ENCODE measurements around the gene HRAS.
A peak's percentile ranks its signal among the peaks of the same experiment; 100 is the strongest.

Gene HRAS

GRCh38 chr11:506995-507726 lies 28.2 kb downstream of the HRAS start, which contains the start of gene RNH1:
Gene RNH1, minus strand, starts transcription at chr11:507242. Its CDS starts 5,080 bp downstream, at chr11:502162.
- H3K4me3 ChIP-seq (ENCODE audit: low read depth, low read length), result peak within 1 kb of the TSS; percentile 97
- ChIA-PET POLR2A (interaction anchor here (0.6 to 0.9 kb wide), 6 partner anchors 11 to 297 kb away, joined by 3 to 5 read pairs (median 4); no protein-coding TSS in a partner anchor), CTCF (interaction anchor here (0.6 to 4.4 kb wide), 3 partner anchors 11 to 59 kb away, joined by 3 to 57 read pairs (median 11); no protein-coding TSS in a partner anchor)
- TF ChIP-seq CTCF (IDR thresholded peaks at IDR 0.05; ENCODE audit: insufficient read depth, low read length, missing control alignments), result no peak
- peak; percentile 49 for DNase-seq (ENCODE audit: low read depth, low spot score)

GRCh38 chr11:506238-506994 lies 29.0 kb downstream of the HRAS start:
- peak overlapping the region; percentile 97 for H3K4me3 ChIP-seq (ENCODE audit: low read depth, low read length)
- DNase-seq (ENCODE audit: low read depth, low spot score), result peak; percentile 87
- ChIA-PET CTCF (interaction anchor here (0.6 to 3.5 kb wide), 3 partner anchors 12 to 58 kb away, joined by 3 to 11 read pairs (median 3); no protein-coding TSS in a partner anchor), POLR2A (interaction anchor here (0.6 to 0.9 kb wide), 6 partner anchors 10 to 297 kb away, joined by 3 to 5 read pairs (median 4); no protein-coding TSS in a partner anchor)
- TF ChIP-seq CTCF (IDR thresholded peaks at IDR 0.05; ENCODE audit: insufficient read depth, low read length, missing control alignments), result peak; percentile 1

GRCh38 chr11:504994-505344 lies 30.4 kb downstream of the HRAS start:
- CTCF ChIA-PET, result interaction anchor here (1.5 to 2.0 kb wide), 2 partner anchors 14 to 57 kb away, joined by 3 to 5 read pairs; no protein-coding TSS in a partner anchor
- DNase-seq (ENCODE audit: low read depth, low spot score), result no peak
- POLR2A ChIA-PET, result interaction anchor here (1.1 kb wide), 1 partner anchor 31 kb away, joined by 3 read pairs; no protein-coding TSS in a partner anchor
- H3K4me3 ChIP-seq (ENCODE audit: low read depth, low read length), result peak overlapping the region; percentile 52; the same call in 1 of the 2 replicates
- no peak for TF ChIP-seq CTCF (IDR thresholded peaks at IDR 0.05; ENCODE audit: insufficient read depth, low read length, missing control alignments)

- peak overlapping the region; percentile 52 for H3K4me3 ChIP-seq (ENCODE audit: low read depth, low read length)
- ChIA-PET POLR2A (interaction anchor here (1.1 kb wide), 1 partner anchor 32 kb away, joined by 3 read pairs; no protein-coding TSS in a partner anchor), CTCF (interaction anchor here (2.0 kb wide), 1 partner anchor 15 kb away, joined by 5 read pairs; no protein-coding TSS in a partner anchor)
- no peak for DNase-seq (ENCODE audit: low read depth, low spot score)
- no peak for TF ChIP-seq CTCF (IDR thresholded peaks at IDR 0.05; ENCODE audit: insufficient read depth, low read length, missing control alignments)
These were observed 31.1 kb downstream of the HRAS start for GRCh38 chr11:504053-504993.

GRCh38 chr11:503179-503981 lies 32.0 kb downstream of the HRAS start:
- H3K4me3 ChIP-seq (ENCODE audit: low read depth, low read length), result peak overlapping the region; percentile 52; the same call in 1 of the 2 replicates
- ChIA-PET CTCF (interaction anchor here (2.0 kb wide), 1 partner anchor 16 kb away, joined by 5 read pairs; no protein-coding TSS in a partner anchor), POLR2A (no interaction called here)
- no peak for TF ChIP-seq CTCF (IDR thresholded peaks at IDR 0.05; ENCODE audit: insufficient read depth, low read length, missing control alignments)
- no peak for DNase-seq (ENCODE audit: low read depth, low spot score)

Data from AG04449 (cell line).